LNCaP clone FGC (cell line): ENCODE measurements around the gene ACTL7A.

ENCODE experiments used
- DNase-seq: peaks from one replicate; pipeline ENCODE4 v3.0.0-alpha.2; 2011; ENCODE audit warnings: low read depth
- H3K4me3 ChIP-seq: 2 replicates; pipeline ENCODE4 v1.5.1; 2011; ENCODE audit warnings: mild to moderate bottlenecking, low read depth, low read length, control low read depth
- CTCF ChIP-seq: IDR thresholded peaks from 2 replicates; pipeline ENCODE4 v1.5.1; 2012; ENCODE audit warnings: mild to moderate bottlenecking; ENCODE audit not compliant: control insufficient read depth, insufficient read depth; ENCODE audit errors: extremely low read depth

ACTL7A gene

DNA sequence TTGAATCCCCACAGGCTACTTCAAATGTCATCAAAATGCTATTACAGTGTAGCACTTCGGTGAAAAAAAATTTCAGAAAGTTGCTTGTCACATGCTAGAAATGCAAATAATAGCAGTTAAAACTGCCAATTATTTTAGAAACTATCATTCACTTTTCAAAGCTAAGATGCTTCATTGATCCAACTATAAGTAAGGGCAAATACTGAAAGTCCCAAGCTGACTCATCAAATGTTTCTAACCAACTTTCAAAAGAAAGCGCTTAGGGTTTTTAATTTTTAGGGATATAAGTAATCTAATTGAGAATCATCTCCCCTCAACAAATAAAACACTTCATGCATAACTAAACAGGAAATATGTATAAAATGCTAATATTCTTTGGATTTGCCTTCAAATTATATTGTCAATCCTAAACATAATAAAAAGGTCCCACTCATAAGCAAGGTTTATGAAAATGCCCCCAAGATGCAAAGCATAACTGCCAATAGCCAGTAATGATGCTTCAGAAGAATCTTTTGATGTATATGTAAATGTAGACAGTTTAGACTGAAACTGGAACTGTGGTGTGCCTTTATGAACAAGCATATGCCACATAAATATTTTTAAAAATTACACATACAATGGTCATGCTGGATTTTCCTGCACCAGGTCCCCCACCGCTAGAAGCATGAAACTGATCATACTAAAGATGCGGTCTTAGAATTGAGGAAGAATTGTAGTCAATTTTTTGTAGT is 12.2 kb downstream of the ACTL7A start:
- no peak for TF ChIP-seq CTCF
- no peak for DNase-seq
- no peak overlapping the region for H3K4me3 ChIP-seq

DNA sequence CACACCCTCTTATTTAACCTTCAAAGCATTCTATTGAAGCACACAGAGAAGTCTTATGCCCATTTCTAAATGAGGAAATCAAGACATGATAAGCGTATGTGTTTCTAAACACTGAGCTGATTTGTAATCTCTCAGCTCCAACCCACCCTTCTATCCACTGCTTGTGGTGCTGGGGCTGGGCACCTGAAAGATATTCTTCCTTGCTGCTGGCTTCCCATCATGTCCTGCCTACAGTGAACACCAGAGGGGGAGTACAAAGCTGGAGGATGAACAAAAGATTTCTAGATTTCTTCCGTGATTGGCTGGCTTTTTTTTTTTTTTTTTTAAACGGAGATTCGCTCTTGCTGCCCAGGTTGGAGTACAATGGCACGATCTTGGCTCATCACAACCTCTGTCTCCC is 14.4 kb downstream of the ACTL7A start:
- no peak for TF ChIP-seq CTCF
- no peak for DNase-seq
- H3K4me3 ChIP-seq = no peak overlapping the region

DNA sequence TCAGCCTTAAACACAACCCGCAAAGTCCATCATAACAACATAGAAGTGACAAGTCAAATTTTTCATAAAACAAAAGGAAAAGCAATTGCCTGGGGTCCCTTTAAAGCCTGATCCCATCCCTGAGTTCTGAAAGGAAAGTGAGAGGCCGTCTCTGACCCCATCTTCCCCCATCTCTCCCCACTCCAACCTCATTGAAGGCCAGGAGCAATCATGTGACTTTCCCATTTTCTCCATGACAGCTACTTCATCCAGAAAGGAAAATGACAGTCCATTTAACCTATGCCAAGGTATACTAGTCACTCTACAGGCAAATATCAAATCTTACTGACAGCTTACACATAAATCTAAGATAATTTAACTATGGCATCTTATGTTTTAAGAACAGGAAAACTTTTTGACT is 15.5 kb downstream of the ACTL7A start:
- no peak for DNase-seq
- no peak overlapping the region for H3K4me3 ChIP-seq
- no peak for TF ChIP-seq CTCF

DNA sequence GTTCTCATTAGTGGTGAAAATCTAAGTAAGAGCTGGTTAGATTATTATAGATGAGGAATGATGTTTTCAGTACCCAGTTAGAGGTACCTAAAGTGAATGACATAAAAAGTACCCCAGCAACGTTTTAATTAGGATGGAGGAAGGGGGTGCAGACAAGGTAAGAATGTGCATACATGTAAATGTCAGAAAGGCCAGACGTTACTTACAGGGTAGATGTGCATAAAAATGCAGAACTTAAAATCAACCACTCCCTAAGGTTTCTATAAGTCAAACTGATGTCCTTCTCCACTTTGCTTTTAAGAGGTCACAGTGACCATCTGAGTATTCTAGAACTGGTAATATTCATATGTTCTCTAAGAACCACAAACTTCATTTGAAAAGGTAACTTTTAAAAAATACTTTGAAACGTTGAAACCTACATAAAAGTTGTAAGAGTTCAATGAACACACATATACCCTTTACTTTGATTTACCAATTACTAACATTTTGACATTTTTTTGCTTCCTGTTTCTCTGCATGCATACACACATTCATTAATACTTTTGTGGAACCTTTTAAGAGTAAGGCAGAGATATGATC is 18.8 kb downstream of the ACTL7A start:
- H3K4me3 ChIP-seq = no peak overlapping the region
- no peak for TF ChIP-seq CTCF
- no peak for DNase-seq

- DNase-seq = no peak
- no peak for TF ChIP-seq CTCF
These were observed 20.2 kb downstream of the ACTL7A start for GRCh38 chr9:108882052-108882888.

GRCh38 chr9:108883085-108883484 is 21.0 kb downstream of the ACTL7A start:
- no peak for DNase-seq

More at GRCh38 chr9:108882052-108882888, 20.2 kb downstream of the ACTL7A start:
- no peak overlapping the region for H3K4me3 ChIP-seq

More at GRCh38 chr9:108883085-108883484, 21.0 kb downstream of the ACTL7A start:
- no peak for TF ChIP-seq CTCF
- no peak overlapping the region for H3K4me3 ChIP-seq
